Pulmonary artery endothelial cell (primary cell): ENCODE measurements around the gene PLEKHA1. TPM values are rescaled to one million over a fixed set of nuclear protein-coding genes. Genes with fewer than 3 reads are reported as not detected.

Experiments used
- DNase-seq: peaks from one replicate; pipeline ENCODE4 v3.0.0-alpha.2; 2011; ENCODE audit warnings: low read depth, low spot score
- total RNA-seq: library from RNA; depleted of rRNA; stranded (reverse); fragments of >200 nt; gene quantifications from 2 replicates; pipeline ENCODE4 v1.2.3, GENCODE V29; 2014

Gene PLEKHA1
- total RNA-seq, 1 donor from 2014 or later: 32.3 TPM

DNA sequence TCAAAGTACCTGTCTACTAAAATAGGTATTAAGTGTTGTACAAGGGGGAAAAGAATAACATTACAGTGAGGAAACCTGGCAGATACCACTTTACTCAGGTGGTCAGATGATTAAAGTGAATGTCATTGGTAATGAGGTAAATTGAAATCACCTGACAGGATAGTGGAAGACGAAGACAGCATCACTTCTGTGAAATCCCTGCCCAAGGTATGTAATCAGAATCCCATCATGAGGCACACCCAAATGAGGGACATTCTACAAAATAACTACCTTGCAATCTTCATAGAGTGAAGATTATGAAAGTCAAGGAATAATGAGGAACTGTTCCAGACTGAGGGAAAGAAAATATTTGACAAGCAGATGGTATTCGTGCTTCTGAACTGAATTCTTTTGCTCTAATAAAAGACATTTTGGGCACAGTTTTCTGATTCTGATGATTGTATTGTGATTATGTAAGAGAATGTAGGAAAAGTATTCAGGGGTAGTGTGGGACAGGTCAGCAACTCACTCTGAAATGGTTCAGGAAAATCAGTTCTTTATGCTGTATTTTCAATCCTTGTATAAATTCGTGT, 46.6 kb downstream of the PLEKHA1 start:
- no peak for DNase-seq

DNA sequence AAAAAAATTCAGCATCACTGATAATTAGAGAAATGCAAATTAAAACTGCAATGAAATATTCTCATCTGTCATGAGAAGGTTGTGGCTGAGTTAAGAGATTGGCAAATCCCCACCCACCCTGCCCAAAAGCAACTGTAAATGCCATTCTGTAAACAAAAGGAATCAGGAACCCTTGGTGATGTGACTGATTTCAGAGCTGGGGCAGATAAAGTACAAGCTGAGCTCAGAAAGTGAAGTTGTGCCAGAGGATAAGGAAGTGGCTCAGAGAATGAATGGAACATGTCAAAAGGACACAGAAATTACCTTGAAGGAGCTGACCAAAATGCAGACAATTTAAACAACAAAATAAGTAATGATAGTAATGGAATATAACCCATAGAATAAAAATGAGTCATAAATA, 47.2 kb downstream of the PLEKHA1 start:
- DNase-seq: no peak

DNA sequence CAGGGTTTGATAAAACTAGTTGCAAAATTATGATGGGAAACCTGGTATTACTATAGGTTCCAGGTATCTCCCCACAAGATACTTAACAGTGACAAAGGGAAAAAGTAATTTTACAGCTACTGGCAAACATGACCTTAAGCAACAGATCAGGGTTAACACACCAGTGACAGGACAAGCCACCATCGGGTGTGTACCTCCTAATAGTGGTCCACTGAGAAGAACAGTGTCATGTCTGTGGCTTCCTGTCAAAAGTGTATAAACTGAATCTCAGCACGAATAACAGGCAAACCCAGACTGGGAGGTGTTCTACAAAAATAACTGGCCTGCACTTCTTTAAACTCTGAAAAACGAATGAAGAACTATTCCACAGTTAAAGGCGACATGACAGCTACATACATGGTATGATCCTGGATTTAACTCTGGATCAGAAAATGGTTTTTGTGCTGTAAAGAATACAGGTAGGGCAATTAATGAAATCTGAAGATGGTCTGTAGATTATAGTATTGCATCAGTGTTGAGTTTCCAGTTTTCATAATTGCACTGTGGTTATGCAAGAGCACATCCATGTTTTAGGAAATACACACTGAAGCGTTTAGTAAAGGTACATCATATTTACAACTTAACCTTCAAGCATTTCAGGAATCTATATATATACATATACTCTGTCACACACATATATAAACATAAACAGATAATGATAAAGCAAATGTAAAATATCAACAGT, 47.9 kb downstream of the PLEKHA1 start:
- no peak for DNase-seq

DNA sequence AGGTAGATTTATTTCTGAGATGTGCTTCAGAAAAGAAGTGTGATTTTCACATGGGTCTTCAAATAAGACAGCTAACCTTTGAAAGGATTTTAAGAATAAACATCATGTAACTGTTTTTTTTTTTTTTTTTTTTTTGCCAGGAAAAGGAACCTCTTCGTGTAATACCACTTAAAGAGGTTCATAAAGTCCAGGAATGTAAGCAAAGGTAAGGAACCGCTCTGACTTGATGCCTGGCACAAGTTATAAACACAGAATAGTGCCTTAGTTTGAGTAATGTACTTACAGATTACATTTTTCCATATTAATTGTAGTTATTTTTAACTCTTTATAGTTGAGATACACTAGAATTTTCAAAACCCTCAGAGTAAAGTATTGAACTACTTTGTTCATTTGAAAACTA, 49.6 kb downstream of the PLEKHA1 start:
- DNase-seq: no peak

DNA sequence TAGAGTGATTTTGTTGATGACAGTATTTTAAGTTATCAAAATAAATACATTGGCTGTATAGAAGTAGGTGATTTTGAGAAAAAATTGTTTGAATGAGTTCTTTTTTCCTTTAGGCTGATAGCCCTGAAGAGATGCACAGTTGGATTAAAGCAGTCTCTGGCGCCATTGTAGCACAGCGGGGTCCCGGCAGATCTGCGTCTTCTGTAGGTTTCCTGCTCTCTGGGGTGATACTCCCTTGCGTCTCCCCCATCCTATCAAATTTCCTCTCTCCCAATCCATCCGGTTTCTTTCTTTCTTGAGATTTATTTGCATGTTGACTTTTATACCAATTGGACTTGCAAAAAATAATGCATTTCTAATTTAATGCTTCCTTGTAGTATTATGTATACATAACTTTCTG, 52.3 kb downstream of the PLEKHA1 start:
- DNase-seq: no peak

DNA sequence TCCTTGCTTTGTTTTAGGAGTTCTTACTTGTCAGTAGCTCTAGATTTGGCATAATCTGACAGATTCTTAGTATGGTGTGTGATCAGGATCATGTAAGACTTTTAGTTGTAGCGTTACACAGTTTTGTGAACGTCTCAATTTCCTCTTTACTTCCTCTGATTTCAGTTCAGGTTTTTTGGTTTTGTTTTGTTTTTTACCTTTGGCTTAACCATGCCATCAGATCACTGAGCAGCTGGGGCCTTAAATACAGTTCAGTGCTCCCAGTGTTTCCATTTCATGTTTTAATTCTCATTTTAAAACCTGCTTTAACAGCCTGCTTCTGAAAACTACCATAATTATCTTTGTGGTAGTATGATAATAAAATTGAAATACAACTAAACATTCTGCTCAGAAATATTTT, 52.8 kb downstream of the PLEKHA1 start:
- no peak for DNase-seq

DNA sequence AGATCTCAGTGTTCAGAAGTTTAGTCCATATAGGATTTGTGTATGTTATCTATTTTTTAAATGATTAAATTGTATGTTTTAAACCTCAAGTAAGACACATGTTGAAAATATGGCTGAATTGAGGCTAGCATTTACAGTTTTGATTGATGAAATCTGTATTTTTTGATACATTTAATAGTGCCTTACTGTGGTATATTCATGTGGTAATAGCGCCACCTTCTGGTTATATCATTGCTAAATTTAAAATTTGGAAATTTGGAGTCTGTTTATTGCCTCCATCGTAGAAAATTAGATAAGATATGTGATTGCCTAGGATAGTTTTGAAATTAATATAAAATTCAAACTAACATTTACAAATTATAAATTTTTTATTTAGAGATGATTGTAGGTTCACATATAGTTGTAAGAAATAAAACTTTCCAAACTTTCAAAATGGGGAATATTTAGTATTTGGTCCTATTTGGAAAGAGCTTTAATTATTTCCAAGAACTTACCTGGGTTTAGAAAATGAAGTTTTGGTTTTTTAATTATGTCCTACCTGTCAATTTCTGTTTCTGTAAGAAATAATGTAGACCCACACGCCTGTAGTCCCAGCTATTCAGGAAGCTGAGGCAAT, 60.8 kb downstream of the PLEKHA1 start:
- no peak for DNase-seq

DNA sequence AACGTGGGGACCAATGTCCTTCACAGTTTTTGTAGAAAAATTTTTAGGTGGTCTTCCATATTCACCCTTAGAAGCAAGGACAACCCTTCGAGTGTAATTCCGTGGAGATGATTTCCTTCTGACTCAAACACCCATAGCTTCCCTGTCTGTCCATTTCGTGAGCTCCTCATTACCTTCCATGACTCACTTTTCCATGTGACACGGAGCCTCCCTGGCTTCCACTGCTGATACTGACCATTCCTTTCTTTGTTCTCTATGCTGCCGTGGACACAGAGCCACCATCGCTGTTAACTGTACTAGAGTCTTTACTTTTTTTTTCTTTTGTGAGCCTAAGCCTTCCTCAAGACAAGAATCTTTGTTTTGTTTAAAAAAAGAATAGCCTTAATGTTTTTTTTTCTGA, 67.5 kb downstream of the PLEKHA1 start:
- DNase-seq: no peak

DNA sequence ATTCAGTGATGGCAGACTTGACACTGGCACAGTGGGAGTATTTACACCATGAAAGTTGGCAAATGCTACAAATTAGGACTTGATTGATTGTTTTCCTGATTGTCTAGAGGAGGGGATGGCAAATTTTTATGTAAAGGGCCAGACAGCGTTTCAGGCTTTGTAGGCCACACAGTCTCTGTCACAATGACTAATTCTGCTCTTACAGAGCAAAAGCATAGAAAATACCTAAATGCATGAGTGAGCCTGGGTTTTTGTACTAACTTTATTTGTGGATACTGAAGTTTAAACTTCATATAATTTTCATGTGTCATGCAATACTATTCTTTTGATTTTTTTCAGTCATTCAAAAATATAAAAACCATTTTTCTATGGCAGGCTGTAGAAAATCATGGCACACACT, 71.0 kb downstream of the PLEKHA1 start:
- no peak for DNase-seq

DNA sequence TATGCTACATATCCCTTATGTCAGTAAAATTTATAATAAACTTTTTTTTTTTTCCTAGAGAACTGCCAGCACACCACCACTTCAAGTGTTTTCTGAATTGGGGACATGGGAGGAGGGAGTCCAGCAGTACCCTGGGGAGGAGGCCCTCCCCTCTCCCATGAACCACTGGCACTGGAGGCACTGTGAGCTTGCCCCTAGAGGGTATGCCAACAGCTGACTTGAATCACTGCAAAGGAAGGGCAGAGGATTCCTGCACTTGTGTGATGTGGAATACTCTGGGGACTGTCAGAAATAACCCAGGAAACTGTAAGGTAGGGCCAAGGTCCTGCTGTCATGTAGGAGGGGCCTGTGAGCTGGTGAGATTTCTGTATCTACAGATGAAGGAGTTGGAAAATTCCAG, 71.4 kb downstream of the PLEKHA1 start:
- no peak for DNase-seq

DNA sequence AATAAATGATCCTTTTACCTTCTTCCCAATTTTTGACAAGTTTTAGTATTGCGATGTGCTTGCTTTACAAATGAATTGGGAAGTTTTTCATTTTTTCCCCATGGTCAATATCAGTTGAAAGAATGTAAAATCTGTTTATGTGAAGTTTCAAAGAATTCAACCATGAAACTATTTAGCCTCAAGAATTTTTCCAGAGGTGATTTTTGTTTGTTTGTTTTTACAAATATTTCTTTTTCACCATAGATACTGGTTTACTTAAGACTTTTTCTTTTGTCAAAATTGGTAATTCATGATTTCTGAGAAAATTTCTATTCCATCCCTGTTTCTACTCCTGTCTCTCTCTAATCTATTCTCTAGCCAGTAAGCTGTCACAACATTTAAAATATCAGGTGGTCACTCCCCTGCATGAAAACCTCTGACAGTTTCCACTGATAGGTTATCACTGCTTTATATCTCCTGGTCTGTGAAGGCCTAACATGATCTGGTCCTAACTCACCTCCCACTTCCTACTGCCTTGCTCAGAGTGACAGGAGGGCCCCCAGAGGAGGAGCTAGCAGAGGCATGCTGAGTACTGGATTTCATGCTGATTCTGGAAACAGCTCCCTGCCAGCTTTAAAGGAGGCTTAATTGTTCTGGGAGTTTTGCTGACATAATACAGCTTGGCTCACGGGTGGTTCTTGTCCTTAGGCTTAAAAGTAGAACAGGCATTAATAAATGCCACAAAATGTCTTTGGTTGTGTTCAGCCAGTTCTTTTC, 72.3 kb downstream of the PLEKHA1 start:
- no peak for DNase-seq

DNA sequence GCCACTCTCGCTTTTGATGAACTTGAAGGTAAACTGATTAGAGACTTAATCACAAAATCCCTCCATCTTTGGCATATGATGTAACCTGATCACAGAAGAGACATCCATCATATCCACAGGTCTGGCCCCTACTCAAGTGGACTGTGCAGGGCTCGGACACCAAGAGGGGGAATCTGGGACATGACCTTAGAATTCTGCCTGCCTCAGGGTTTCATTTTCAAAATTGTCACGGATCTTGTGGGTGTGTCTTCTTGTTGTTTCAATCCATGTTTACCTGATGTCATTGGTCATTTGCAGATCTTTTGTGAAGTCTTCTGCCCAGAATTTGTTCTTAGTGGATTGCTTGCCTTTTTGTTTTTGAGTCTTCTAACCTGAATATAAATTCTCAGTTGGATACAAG, 74.1 kb downstream of the PLEKHA1 start:
- no peak for DNase-seq

DNA sequence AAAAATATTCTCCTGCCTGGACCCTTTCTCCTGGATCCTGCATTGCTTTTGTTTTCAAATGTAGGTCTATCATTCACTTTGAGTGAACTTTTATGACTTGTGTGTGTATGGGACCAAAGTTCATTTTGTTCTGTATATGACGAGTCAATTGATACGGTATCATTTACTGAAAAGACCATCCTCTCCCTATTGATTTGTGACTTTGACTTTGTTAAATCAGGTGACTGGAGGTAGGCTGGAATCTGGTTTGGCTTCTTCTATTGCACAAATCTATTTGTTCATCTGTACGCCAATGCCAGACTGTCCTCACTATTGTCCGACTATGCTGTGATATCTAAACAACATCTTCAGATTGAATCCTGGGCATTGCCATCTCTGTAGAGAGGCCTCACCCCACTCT, 74.6 kb downstream of the PLEKHA1 start:
- DNase-seq: no peak

DNA sequence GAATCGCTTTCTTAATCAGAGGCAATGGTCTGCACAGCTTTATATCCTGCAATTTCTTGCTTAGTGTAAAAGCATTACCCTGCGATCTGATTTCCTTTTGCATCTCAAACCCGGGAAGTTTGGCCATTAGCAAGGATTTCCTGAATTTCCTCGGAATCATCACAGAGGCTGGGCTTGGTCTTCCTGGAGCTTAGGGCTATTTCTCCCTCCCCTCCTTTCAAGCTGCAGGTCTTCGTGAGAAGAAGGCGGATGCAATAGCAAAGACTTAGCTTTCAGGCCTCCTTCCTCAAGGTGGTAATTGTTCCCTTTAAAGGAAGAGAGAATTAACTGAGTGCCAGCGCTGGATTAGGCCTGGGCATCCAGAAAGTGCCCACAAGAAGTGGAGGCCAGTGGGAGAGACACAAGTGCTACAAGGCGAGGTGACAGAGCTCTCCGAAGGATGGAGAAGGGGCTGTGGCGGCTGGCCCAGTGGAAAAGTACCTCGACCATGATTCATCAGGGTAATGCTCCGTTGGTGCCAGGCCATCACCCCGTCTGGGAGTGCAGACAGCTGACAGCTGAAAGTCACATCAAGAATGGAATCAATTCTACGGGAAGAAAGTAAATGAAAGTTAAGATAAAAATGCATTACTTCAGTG, 76.0 kb downstream of the PLEKHA1 start:
- no peak for DNase-seq

DNA sequence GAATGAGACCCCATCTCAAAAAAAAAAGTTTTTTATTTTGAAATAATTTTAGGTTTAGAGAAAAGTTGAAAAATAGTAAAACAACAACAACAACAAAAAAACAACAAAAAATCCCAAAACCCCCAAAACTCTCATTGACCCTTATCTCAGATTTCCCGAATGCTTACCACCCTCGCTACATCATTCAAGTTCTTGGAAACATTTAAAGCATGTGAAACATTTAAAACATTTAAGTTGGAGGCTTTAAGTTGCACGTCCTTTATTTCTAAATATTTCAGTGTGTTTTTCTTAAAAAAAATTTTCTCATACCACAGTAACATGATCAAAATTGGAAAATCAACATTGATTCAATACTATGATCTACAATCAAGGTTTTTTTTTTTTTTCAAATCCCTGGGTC, 79.6 kb downstream of the PLEKHA1 start:
- no peak for DNase-seq

DNA sequence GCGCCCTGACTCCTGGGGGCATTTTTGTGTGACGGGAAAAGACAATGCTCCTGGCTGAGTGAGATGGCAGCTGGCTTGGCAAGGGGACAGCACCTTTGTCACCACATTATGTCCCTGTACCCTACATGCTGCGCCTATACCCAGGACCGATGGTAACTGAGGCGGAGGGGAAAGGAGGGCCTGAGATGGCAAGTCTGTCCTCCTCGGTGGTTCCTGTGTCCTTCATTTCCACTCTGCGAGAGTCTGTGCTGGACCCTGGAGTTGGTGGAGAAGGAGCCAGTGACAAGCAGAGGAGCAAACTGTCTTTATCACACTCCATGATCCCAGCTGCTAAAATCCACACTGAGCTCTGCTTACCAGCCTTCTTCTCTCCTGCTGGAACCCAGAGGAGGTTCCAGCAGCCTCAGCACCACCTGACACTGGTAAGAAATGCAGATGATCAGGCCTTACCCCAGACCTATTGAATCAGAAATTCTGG, 80.1 kb downstream of the PLEKHA1 start, which contains the start of gene ARMS2:
ARMS2 (plus strand) TSS at position 51 of the 478 bp plus-strand sequence; CDS start at position 126, 75 bp downstream.
- DNase-seq: no peak

DNA sequence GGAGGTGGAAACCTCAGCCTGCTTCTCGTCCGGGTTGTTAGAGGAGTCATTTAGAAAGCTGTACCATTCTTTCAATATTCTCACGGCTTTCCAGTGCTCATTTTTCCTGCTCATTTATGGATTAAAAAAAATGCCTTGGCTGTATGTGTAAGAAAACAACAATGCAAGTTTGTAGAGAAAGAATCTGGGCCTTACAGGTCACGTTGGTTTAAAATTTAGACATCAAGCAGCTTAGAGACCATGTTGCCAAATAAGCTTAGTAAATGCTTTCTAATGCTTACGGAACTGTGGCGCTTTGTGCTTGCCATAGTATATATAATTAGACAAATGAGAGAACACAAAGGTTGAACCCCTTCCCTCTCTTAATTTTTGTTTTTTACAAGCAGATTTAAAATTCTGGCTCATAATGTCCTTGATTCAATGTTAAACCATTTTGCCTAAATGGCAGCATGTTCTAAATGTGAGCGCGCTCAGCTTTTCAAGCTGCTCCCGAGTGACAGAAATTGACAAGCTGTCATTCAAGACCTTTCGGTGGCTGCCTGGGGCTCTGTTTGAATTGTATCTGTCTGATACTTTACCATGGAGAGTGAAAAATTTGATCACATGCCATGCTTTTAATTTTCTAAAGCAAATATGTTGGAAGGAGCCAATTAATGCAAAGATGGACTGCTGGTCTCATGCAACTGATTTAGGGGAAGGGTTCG, 81.0 kb downstream of the PLEKHA1 start:
- DNase-seq: no peak

DNA sequence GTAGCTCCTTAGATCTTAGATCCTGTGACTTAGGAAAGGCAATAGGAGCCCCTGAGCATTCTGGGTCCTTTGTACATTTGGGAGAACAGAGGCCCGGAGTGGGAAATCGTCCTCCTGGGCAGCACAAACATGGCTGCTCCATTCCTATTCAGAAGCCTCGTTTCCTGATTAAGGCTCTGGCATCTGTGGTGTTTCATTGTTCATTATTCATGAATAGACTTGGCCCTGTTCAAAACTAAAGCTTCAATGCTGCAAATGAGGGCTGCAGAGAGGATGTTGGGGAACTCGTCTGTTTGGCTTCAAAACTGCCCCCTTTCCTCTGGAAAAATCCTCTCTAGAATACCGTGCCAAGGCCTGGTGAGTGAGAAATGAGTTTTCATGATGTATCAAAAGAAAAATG, 83.4 kb downstream of the PLEKHA1 start:
- DNase-seq: no peak

DNA sequence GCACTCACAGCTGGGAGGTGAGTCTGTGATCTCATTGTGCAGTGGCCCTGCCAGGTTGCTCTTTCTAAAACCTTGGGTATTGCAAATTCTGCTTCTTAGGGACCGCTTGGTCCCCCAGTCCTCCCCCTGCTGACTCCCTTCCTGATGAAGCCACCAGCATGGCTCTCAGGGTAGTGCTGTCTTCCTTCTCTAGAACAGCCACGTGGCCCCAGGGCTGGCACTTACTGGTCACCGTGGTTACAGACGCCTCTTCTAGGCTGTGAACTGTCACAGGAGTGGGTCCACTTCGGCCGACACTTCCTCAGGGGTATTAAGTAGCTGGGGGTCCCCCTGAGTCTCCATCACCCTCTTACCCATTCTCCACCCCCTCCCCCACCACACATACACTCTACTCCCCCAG, 84.2 kb downstream of the PLEKHA1 start:
- no peak for DNase-seq

DNA sequence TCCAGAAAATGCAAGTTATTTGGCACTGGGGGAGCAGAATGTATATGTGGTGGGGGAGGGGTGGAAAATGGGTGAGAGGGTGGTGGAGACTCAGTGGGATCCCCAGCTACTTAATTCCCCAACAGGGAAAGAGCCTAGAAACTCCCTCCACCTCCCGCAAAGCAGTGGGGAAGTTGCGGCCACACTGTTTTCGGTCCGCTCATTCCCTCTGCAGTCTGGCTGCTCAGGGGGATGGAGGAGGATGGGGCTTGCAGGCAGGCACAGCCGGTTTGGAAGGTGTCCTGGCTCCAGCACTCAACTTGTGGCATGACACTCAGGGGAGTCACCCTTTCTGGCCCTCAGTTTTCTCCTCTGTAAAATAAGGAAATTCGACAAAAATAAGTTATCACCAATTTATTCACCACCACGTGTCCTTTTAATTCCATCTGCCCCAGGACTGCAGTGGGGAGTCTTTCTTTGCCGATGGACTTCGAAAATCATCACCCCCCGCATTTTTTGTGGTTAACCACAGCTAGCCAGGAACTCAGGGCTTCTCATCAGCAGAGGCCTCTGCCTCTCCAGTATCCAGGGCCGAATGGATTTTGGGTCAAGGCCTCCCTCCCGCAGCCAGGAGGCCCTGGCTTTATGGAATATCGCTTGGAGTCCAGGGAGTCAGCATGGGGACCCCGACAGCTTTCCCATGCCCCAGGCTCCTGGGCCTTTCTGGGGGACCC, 85.2 kb downstream of the PLEKHA1 start:
- DNase-seq: no peak
